ENCODE data around the gene SUSD1.
"Not testable (repeated sequence)": the region's sequence is repeated elsewhere in the genome, so short reads cannot be mapped to it uniquely, and the experiment has no call there.

Gene SUSD1

GRCh38 chr9:112174965-112175795 lies at the start of gene SUSD1:
SUSD1 (minus strand) TSS chr9:112175297; CDS start chr9:112175235, 62 bp downstream.
- DNase-seq (ENCODE audit: low read depth in 1 of 2, low spot score in 1 of 2) = no peak

GRCh38 chr9:112224401-112225289 lies 49.5 kb upstream of the SUSD1 start:
- no peak for DNase-seq (ENCODE audit: low read depth in 1 of 2, low spot score in 1 of 2)

DNA sequence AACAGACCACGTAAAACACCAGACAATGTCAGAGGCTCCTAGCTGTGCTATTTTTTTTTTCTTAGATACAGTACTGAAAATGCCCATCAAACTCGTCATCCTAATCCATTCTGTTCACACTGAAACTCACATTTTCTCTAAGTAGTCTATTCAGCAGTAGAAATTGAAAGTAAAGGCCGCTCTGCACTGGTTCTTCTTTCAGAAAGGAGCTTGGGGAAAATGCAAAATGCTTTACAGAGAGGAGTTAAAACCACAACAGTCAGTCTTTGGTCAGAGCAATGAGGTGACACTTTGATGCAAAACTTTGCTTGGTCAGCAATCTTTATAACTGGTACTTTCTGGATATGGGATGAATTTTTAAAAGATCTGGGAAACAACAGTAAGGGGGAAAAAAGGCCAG lies 43.8 kb upstream of the SUSD1 start:
- peak in 1 of 2 donors; percentile 3 for DNase-seq (ENCODE audit: low read depth in 1 of 2, low spot score in 1 of 2)

- DNase-seq (ENCODE audit: low read depth in 1 of 2, low spot score in 1 of 2) = no peak
Measured at GRCh38 chr9:112212926-112213325, 37.8 kb upstream of the SUSD1 start.

DNA sequence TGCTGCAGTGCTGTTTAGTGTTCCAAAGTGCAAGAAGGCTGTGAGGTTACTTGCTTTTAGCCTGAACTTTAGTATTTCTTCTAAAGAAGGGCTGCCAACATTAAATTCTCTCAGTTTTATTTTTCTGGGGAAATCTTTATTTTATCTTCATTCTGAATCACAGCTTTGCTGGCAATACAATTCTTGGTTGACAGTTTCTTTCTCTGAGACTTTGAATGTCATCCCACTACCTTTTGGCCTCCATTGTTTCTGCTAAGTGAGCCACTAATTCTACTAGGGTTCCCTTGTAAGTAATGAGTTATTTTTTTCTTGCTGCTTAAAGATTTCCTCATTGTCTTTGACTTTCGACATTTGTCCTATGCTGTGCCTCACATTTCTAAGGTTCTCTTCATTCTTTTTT lies 32.4 kb upstream of the SUSD1 start:
- no peak for DNase-seq (ENCODE audit: low read depth in 1 of 2, low spot score in 1 of 2)

- no peak for DNase-seq (ENCODE audit: low read depth in 1 of 2, low spot score in 1 of 2)
Measured at GRCh38 chr9:112203536-112203935, 28.4 kb upstream of the SUSD1 start.

GRCh38 chr9:112200711-112201110 lies 25.6 kb upstream of the SUSD1 start:
- DNase-seq (ENCODE audit: low read depth in 1 of 2, low spot score in 1 of 2) = no peak

- no peak for DNase-seq (ENCODE audit: low read depth in 1 of 2, low spot score in 1 of 2)
Measured at GRCh38 chr9:112198646-112199045, 23.5 kb upstream of the SUSD1 start.

DNA sequence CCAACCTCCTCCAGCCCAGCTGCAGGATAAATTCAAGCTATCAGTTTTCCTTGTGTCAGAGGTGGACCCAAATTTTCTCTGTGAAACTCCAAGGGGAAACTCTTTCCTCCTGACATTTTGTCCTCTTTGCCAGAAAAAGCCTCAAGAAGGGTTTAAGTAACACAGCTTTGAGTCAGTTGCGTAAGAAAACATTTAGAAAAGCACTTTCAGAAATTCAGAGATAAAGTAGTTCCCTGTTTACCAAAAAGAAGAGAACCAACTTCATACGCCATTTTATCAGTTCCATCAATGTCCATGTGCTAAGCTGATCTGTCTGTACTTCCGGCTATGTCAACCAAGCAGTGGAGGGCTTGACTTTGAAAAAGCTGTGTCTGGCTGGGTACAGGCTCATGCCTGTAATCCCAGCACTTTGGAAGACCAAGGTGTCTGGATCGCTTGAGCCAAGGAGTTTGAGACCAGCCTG lies 19.9 kb upstream of the SUSD1 start:
- DNase-seq (ENCODE audit: low read depth in 1 of 2, low spot score in 1 of 2) = no peak

- DNase-seq (ENCODE audit: low read depth in 1 of 2, low spot score in 1 of 2) = no peak
Measured at GRCh38 chr9:112193572-112194288, 18.6 kb upstream of the SUSD1 start.

GRCh38 chr9:112190320-112190719 lies 15.2 kb upstream of the SUSD1 start:
- DNase-seq (ENCODE audit: low read depth in 1 of 2, low spot score in 1 of 2) = not testable (repeated sequence)

DNA sequence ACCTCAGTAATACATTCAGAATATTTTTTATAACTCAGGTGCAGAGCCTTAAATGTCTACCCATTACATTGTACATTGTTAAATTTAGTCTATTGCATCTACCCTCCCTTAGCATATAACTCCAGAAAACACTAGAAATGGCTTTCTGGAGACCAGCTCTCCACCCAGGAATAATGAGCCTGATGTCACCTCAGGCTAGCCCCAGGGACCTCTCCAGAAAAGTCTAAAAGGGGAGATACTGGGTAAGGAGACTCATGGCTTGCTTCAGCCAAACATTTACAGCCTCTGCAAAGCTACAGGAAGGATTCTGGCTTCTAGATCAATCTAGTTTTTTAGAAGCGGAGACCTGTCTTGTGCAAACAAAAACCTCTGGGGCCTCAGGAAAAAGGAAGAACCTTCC lies 13.8 kb upstream of the SUSD1 start:
- no peak for DNase-seq (ENCODE audit: low read depth in 1 of 2, low spot score in 1 of 2)

- no peak for DNase-seq (ENCODE audit: low read depth in 1 of 2, low spot score in 1 of 2)
Measured at GRCh38 chr9:112187404-112187803, 12.3 kb upstream of the SUSD1 start.

DNA sequence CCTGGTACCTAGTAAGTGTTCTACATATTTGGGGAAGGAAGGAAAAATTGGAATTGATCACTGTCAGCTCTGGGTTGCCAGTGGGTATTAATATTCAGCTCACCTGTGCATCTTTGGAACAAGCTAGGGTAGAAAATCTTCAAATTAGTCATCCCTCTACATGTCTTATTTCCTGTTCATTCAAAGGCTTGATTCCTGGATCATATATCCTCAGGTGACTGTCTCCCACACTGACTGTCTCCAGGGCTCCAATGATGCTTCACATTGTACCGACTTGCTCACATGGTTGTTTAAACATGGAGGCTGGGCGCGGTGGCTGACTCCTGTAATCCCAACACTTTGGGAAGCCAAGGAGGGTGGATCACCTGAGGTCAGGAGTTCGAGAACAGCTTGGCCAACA lies 11.6 kb upstream of the SUSD1 start:
- no peak for DNase-seq (ENCODE audit: low read depth in 1 of 2, low spot score in 1 of 2)

- no peak for DNase-seq (ENCODE audit: low read depth in 1 of 2, low spot score in 1 of 2)
Measured at GRCh38 chr9:112184946-112185345, 9.8 kb upstream of the SUSD1 start.

DNA sequence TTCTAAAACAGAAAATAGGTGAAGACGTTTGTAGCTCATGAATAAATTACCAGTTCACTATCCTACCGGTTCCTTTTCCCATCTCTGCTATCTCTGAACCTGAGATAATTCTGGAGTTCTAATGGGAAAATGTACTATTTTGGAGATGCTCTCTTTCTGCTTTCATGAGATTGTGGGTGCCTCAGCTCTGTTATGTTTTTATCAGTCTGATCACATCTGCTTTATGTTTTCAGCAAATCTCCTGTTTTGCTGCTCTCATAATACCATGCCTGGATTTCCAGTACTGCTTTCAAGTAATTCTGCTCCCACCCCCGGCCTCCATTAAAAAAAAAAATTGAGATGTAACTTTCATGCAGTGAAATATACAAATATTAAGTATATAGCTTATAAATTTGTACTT lies 9.1 kb upstream of the SUSD1 start:
- no peak for DNase-seq (ENCODE audit: low read depth in 1 of 2, low spot score in 1 of 2)

GRCh38 chr9:112180387-112180881 lies 5.3 kb upstream of the SUSD1 start:
- peak in 1 of 2 donors; percentile 41 for DNase-seq (ENCODE audit: low read depth in 1 of 2, low spot score in 1 of 2)

DNA sequence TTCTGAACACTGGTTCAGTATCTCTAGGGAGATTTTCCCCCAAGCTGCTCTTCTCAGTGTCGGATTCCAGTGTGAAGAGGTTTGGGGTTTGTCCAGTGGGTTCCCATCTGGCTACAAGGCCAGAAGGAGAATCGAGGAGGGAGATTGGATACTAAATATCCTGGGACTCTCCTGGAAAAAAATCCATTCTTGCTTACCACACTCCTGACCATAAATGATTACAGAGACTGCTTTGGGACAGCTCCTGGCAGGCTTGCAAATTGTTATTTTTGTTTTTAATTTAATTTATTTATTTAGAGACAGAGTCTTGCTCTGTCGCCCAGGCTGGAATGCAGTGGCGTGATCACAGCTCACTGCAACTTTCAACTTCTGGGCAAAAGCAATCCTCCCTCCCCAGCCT lies 4.7 kb upstream of the SUSD1 start:
- no peak for DNase-seq (ENCODE audit: low read depth in 1 of 2, low spot score in 1 of 2)

DNA sequence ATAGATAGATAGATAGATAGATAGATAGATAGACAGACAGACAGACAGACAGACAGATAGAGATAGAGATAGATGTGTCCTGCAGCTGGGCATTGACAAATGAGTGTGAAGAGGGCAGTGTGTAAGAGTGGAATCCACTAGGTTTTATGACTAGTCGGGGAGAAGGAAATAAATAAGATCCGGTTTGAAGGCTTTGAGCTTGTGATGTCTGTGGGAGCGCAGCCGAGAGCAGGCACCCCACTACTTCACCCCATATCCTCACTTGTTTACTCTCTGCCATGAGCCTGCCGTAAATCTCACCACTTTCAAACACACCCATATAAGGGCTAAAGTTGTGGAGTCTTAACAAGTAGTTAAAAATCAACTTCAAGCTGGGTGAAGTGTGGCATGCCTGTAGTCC lies 1.4 kb upstream of the SUSD1 start:
- no peak for DNase-seq (ENCODE audit: low read depth in 1 of 2, low spot score in 1 of 2)

DNA sequence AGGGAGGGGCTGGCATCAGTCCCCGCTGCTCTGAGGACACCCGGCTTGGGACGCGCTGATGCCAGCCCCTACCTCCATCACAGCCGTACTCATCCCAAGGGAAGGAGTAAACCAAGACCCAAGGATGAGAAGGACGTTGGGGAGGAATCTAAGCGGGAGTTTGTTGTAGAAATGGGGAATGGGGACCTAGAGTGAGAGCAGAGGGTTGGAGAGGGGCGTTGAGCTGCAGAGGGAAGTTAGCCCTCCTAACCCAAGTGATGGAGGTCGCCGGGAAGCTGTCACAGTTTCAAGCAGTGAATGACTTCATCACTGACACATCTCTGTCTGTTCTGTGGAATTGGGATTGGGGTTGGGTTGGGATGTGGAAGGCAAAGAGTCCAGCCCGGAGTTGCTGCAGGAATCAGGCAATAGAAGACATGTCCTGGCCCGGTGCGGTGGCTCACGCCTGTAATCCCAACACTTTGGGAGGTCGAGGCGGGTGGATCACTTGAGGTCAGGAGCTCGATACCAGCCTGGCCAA lies 759 bp upstream of the SUSD1 start:
- DNase-seq (ENCODE audit: low read depth in 1 of 2, low spot score in 1 of 2) = no peak
